ENCODE results near the gene NDRG3. TPM values are rescaled to one million over a fixed set of nuclear protein-coding genes. Genes with fewer than 3 reads are reported as not detected.
"Not testable (repeated sequence)": the region's sequence is repeated elsewhere in the genome, so short reads cannot be mapped to it uniquely, and the experiment has no call there.

Gene NDRG3
- total RNA-seq, 1 donor from 2014 or later, result 24.3 TPM

DNA sequence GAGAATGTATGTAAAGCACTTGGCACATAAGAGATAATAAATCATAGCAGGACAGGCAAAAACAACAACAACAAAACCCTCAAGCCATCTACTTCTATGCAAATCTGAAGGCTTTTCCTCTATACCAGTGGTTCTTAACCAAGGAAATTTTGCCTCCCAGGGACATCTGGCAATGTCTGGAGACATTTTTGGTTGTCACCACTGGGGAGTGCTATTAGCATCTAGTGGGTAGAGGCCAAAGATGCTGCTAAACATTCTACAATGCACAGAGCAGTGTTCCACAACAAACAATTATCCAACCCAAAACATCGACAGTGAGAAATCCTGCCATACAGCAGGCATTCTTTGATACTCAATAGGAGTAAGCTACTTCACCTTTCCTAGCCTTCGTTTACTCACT is 28.2 kb downstream of the NDRG3 start:
- Mint-ChIP-seq H3K36me3 (no peaks in the 10 kb centered on the region), H3K4me3 (no peak overlapping the region), H3K27ac (no peak overlapping the region), H3K9me3 (no peaks in the 10 kb centered on the region), H3K27me3 (ENCODE audit: low read depth) (no peaks in the 10 kb centered on the region), H3K4me1 (no peaks in the 10 kb centered on the region)
- DNase-seq (ENCODE audit: low spot score in 2 of 2, unreplicated experiment in 2 of 2), result no peak
- TF ChIP-seq CTCF (IDR thresholded peaks at IDR 0.05; ENCODE audit: unreplicated experiment), result no peak

DNA sequence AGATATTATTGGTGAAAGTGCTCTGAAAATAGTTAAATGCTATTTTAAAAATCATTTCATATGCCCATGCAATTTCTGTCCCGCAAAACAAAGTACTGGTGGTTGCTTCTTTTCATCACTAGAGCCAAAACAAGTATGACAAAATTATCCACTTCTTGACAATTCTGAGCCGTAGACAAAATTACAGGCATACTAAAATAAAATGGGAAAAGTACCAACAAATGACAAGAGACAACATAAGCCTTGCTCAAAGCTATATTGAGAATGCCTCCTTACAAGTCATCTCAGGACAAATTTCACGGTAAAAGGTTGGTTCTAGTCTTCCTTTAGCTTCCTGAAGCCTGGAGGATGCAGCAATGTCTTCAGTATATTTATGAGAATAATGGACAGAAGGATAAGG is 28.9 kb downstream of the NDRG3 start:
- H3K27me3 Mint-ChIP-seq (ENCODE audit: low read depth), result no peaks in the 10 kb centered on the region
- no peak for DNase-seq (ENCODE audit: low spot score in 2 of 2, unreplicated experiment in 2 of 2)
- H3K27ac Mint-ChIP-seq, result no peak overlapping the region
- no peaks in the 10 kb centered on the region for H3K4me1 Mint-ChIP-seq
- TF ChIP-seq CTCF (IDR thresholded peaks at IDR 0.05; ENCODE audit: unreplicated experiment), result no peak
- H3K36me3 Mint-ChIP-seq, result no peaks in the 10 kb centered on the region
- no peak overlapping the region for H3K4me3 Mint-ChIP-seq
- H3K9me3 Mint-ChIP-seq, result no peaks in the 10 kb centered on the region

DNA sequence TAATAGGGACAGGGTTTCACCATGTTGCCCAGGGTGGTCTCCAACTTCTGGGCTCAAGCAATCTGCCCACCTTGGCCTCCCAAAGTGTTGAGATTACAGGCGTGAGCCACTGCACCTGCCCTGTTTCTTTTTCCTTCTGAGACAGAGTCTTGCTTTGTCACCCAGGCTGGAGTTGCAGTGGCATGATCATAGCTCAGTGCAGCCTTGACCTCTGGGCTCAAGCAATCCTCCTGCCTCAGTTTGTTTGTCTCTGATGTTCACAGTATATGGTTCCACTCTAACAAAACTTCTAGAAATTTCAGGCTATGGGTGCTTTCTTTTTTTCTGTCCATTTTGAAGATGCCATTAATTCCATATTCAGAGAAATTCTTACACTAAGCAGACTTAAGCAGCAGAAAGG is 33.1 kb downstream of the NDRG3 start:
- no peak for DNase-seq (ENCODE audit: low spot score in 2 of 2, unreplicated experiment in 2 of 2)
- Mint-ChIP-seq H3K4me1 (no peaks in the 10 kb centered on the region), H3K4me3 (no peak overlapping the region)

DNA sequence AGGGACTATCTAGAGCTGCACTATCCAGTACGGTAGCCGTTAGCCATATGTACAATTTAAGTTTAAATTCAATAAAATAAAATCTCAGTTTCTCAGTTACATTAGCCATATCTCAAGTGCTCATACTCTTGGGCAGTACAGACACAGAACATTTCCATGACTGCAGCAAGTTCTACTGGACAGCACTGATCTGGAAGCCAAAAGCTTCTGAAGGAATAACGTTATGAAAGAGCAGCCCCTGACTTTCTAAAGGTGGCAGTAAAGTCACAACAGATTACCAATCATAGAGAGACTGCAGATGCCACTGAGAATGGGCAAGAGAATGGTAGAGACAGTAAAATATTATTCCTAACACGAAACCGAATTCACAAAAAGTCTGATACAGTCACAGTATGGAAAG is 36.8 kb downstream of the NDRG3 start:
- H3K27me3 Mint-ChIP-seq (ENCODE audit: low read depth), result no peaks in the 10 kb centered on the region
- DNase-seq (ENCODE audit: low spot score in 2 of 2, unreplicated experiment in 2 of 2), result no peak
- no peaks in the 10 kb centered on the region for H3K4me1 Mint-ChIP-seq
- no peak overlapping the region for H3K4me3 Mint-ChIP-seq
- H3K36me3 Mint-ChIP-seq, result no peaks in the 10 kb centered on the region
- H3K9me3 Mint-ChIP-seq, result no peaks in the 10 kb centered on the region
- TF ChIP-seq CTCF (IDR thresholded peaks at IDR 0.05; ENCODE audit: unreplicated experiment), result no peak
- H3K27ac Mint-ChIP-seq, result no peak overlapping the region

More for the DNA sequence above, 33.1 kb downstream of the NDRG3 start:
- Mint-ChIP-seq H3K9me3 (no peaks in the 10 kb centered on the region), H3K27me3 (ENCODE audit: low read depth) (no peaks in the 10 kb centered on the region), H3K27ac (no peak overlapping the region), H3K36me3 (no peaks in the 10 kb centered on the region)
- TF ChIP-seq CTCF (IDR thresholded peaks at IDR 0.05; ENCODE audit: unreplicated experiment), result no peak

DNA sequence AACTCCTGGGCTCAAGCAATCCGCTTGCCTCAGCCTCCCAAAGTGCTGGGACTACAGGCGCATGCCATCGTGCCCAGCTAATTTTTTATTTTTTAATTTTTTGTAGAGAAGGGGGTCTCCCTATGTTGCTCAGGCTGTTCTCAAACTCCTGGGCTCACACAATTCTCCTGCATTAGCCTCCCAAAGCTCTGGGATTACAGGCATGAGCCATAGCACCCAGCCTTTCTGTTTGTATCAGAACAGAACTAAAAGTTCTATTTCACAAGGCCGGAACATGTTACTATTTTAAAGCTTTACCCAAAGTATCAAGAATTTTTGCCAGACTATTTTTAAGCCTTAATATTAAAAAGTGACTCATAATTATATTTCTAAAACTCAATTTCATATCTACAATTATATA is 42.4 kb downstream of the NDRG3 start:
- TF ChIP-seq CTCF (IDR thresholded peaks at IDR 0.05; ENCODE audit: unreplicated experiment), result no peak
- H3K4me3 Mint-ChIP-seq, result no peak overlapping the region
- no peaks in the 10 kb centered on the region for H3K9me3 Mint-ChIP-seq
- H3K27me3 Mint-ChIP-seq (ENCODE audit: low read depth), result no peaks in the 10 kb centered on the region
- DNase-seq (ENCODE audit: low spot score in 2 of 2, unreplicated experiment in 2 of 2), result no peak
- H3K4me1 Mint-ChIP-seq, result no peaks in the 10 kb centered on the region
- no peak overlapping the region for H3K27ac Mint-ChIP-seq
- peaks cover 2% of the 10 kb centered on the region for H3K36me3 Mint-ChIP-seq

DNA sequence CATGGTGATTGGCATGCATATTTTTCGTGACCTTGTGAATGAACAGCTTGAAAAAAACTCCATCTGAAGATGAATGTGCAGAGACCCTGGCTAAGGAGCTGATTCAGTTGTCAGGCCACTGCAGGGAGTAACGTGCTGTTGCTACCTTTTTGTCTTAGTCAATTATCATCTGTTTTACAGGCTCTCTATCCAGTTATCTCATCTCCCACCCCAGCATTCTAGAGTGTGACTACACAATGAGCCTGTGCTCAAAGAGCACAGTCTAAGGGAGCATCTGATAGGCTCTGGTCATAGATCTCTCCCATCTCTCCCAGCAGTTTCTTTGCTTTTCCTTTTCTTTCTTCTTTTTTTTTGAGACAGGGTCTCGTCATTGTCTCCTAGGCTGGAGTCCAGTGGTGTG is 45.5 kb downstream of the NDRG3 start:
- Mint-ChIP-seq H3K36me3 (peaks cover 8% of the 10 kb centered on the region), H3K9me3 (no peaks in the 10 kb centered on the region), H3K27ac (peak overlapping the region; percentile 1), H3K27me3 (ENCODE audit: low read depth) (no peaks in the 10 kb centered on the region), H3K4me1 (no peaks in the 10 kb centered on the region), H3K4me3 (no peak overlapping the region)
- no peak for DNase-seq (ENCODE audit: low spot score in 2 of 2, unreplicated experiment in 2 of 2)
- no peak for TF ChIP-seq CTCF (IDR thresholded peaks at IDR 0.05; ENCODE audit: unreplicated experiment)

DNA sequence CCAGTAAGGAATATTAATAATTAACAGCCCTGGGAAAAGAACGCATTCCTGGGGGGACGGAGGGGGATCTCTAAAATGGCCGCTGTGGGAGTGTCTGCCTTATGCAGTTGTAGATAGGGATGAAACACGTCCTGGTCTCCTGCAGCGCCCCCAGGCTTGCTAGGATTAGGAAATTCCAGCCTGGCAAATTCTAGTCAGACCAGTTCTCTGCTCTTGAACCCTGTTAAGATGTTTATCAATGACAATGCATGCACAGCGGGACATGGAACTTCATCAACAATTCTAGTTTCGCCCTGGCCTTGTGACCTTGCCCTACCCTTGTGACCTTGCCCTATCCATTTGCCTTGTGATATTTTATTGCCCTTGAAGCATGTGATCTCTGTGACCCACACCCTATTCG is 50.4 kb downstream of the NDRG3 start:
- H3K4me3 Mint-ChIP-seq; H3K27me3 Mint-ChIP-seq (ENCODE audit: low read depth); H3K27ac Mint-ChIP-seq; DNase-seq (ENCODE audit: low spot score in 2 of 2, unreplicated experiment in 2 of 2); H3K9me3 Mint-ChIP-seq; H3K4me1 Mint-ChIP-seq: not testable (repeated sequence)
- H3K36me3 Mint-ChIP-seq, result peaks cover 11% of the 10 kb centered on the region
